Stromal cell of bone marrow (primary cell): ENCODE results near the gene SUZ12.
"Not testable (repeated sequence)": the region's sequence is repeated elsewhere in the genome, so short reads cannot be mapped to it uniquely, and the experiment has no call there.

Experiments
- DNase-seq: peaks from one replicate; pipeline ENCODE4 v3.0.0-alpha.2; 2012; ENCODE audit warnings: low read depth

The SUZ12 gene

GRCh38 chr17:31936615-31937609 lies at the start of gene SUZ12:
Gene SUZ12, plus strand, starts transcription at chr17:31937007. Its CDS starts 240 bp downstream, at chr17:31937247.
- peak; percentile 68 for DNase-seq

- DNase-seq = no peak
These were observed 48.7 kb upstream of the SUZ12 start for GRCh38 chr17:31888124-31888523.

GRCh38 chr17:31900877-31901276 lies 35.9 kb upstream of the SUZ12 start:
- DNase-seq = no peak

- no peak for DNase-seq
These were observed 34.1 kb upstream of the SUZ12 start for GRCh38 chr17:31902693-31903092.

- no peak for DNase-seq
These were observed 33.4 kb upstream of the SUZ12 start for GRCh38 chr17:31903401-31903800.

- peak; percentile 61 for DNase-seq
These were observed 29.4 kb upstream of the SUZ12 start for GRCh38 chr17:31907342-31907962.

- DNase-seq = no peak
These were observed 28.4 kb upstream of the SUZ12 start for GRCh38 chr17:31908386-31908785.

- DNase-seq = not testable (repeated sequence)
These were observed 24.1 kb upstream of the SUZ12 start for GRCh38 chr17:31912705-31913104.

- no peak for DNase-seq
These were observed 21.2 kb upstream of the SUZ12 start for GRCh38 chr17:31915456-31916100.

- DNase-seq = no peak
These were observed 20.2 kb upstream of the SUZ12 start for GRCh38 chr17:31916491-31917064.

- no peak for DNase-seq
These were observed 19.7 kb upstream of the SUZ12 start for GRCh38 chr17:31917065-31917529.

- DNase-seq = not testable (repeated sequence)
These were observed 19.1 kb upstream of the SUZ12 start for GRCh38 chr17:31917721-31918120.

- no peak for DNase-seq
These were observed 18.1 kb upstream of the SUZ12 start for GRCh38 chr17:31918701-31919128.

GRCh38 chr17:31919802-31920525 lies 16.8 kb upstream of the SUZ12 start:
- DNase-seq = no peak

GRCh38 chr17:31926100-31926729 lies 10.6 kb upstream of the SUZ12 start:
- no peak for DNase-seq

- DNase-seq = no peak
These were observed 5.1 kb upstream of the SUZ12 start for GRCh38 chr17:31931756-31932155.

GRCh38 chr17:31935512-31935911 lies 1.3 kb upstream of the SUZ12 start:
- DNase-seq = no peak

- DNase-seq = not testable (repeated sequence)
These were observed 1.3 kb downstream of the SUZ12 start for GRCh38 chr17:31937926-31938641.

GRCh38 chr17:31941916-31942315 lies 5.1 kb downstream of the SUZ12 start:
- DNase-seq = not testable (repeated sequence)

- DNase-seq = not testable (repeated sequence)
These were observed 5.6 kb downstream of the SUZ12 start for GRCh38 chr17:31942396-31942795.
